Osteocyte (in vitro differentiated cells): ENCODE data around the gene EYA2. TPM values are rescaled to one million over a fixed set of nuclear protein-coding genes. Genes with fewer than 3 reads are reported as not detected.
A peak's percentile ranks its signal among the peaks of the same experiment; 100 is the strongest.
"Not testable (repeated sequence)": the region's sequence is repeated elsewhere in the genome, so short reads cannot be mapped to it uniquely, and the experiment has no call there.

Source experiments
- DNase-seq: peaks from one replicate; pipeline ENCODE4 v3.0.0; 2021; ENCODE audit warnings: mixed read lengths; ENCODE audit not compliant: unreplicated experiment; ENCODE audit errors: extremely low spot score
- H3K27ac Mint-ChIP-seq: one replicate; pipeline ENCODE4 v1.8.0; 2021; ENCODE audit warnings: mild to moderate bottlenecking, mixed read lengths; ENCODE audit not compliant: unreplicated experiment
- H3K27me3 Mint-ChIP-seq: one replicate; pipeline ENCODE4 v1.8.0; 2021; ENCODE audit warnings: mixed read lengths; ENCODE audit not compliant: unreplicated experiment
- H3K36me3 Mint-ChIP-seq: one replicate; pipeline ENCODE4 v1.8.0; 2021; ENCODE audit warnings: mixed read lengths; ENCODE audit not compliant: unreplicated experiment
- H3K4me1 Mint-ChIP-seq: one replicate; pipeline ENCODE4 v1.8.0; 2021; ENCODE audit warnings: mixed read lengths; ENCODE audit not compliant: unreplicated experiment
- H3K4me3 Mint-ChIP-seq: one replicate; pipeline ENCODE4 v1.8.0; 2021; ENCODE audit warnings: mild to moderate bottlenecking, moderate library complexity, mixed read lengths; ENCODE audit not compliant: unreplicated experiment
- H3K9me3 Mint-ChIP-seq: one replicate; pipeline ENCODE4 v1.8.0; 2021; ENCODE audit warnings: mixed read lengths; ENCODE audit not compliant: unreplicated experiment
- CTCF ChIP-seq: fragments of 200-600 bp; sonication (generic); IDR thresholded peaks from 2 replicates; pipeline ENCODE4 v1.5.0; 2021; ENCODE audit warnings: antibody characterized with exemption, mild to moderate bottlenecking, moderate library complexity
- total RNA-seq: library from RNA; stranded (reverse); gene quantifications from 2 replicates; pipeline ENCODE4 v1.2.1, GENCODE V29; 2021

The EYA2 gene
- total RNA-seq, 1 donor from 2014 or later: not detected

GRCh38 chr20:47201074-47201730 lies 306.6 kb downstream of the EYA2 start:
- Mint-ChIP-seq H3K9me3 (no peaks in the 10 kb centered on the region), H3K27me3 (no peaks in the 10 kb centered on the region), H3K4me1 (peaks cover 21% of the 10 kb centered on the region), H3K4me3 (no peak overlapping the region), H3K36me3 (peaks cover under 1% of the 10 kb centered on the region), H3K27ac (no peak overlapping the region)
- no peak for TF ChIP-seq CTCF
- DNase-seq: no peak

DNA sequence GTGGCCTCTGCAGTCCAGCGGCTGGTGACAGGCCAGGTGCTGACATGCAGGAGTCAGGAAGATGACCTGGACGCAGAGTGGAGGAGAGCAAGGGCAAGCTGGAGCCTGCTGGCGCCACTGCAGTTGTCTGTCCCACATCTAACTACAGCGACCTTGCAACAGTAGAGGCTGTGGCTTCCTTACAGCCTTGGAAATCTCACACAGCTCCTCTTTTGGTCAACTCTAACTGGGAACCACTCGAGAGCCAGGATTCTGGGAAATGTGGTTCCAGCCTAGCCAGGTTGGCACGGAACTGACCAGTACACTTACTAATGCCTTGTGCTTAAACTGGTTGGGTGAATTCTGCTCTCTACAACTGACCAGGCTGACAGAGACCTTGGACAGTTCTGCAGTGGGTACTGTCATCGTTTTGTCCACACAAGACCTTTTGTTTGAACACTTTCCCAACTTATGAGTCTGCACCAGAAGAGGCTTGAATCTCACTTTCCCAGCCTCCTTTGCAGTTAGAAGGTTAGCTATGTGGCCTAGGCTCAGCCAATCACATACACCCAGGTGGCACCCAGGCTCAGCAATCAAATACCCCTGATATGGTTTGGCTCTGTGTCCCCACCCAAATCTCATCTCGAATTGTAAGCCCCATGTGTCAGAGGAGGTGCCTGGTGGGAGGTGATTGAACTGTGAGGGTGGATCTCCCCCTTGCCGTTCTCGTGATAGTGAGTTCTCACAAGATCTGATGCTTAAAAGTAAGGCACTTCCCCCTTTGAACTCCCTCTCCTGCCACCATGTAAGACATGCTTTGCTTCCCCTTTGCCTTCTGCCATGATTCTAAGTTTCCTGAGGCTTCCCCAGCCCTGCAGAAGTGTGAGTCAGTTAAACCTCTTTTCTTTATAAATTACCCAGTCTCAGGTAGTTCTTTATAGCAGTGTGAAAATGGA lies 308.4 kb downstream of the EYA2 start:
- TF ChIP-seq CTCF: no peak
- no peak for DNase-seq
- no peak overlapping the region for H3K4me3 Mint-ChIP-seq
- no peak overlapping the region for H3K27ac Mint-ChIP-seq
- no peaks in the 10 kb centered on the region for H3K9me3 Mint-ChIP-seq
- H3K27me3 Mint-ChIP-seq: no peaks in the 10 kb centered on the region
- H3K36me3 Mint-ChIP-seq: peaks cover 9% of the 10 kb centered on the region
- peaks cover 21% of the 10 kb centered on the region for H3K4me1 Mint-ChIP-seq

DNA sequence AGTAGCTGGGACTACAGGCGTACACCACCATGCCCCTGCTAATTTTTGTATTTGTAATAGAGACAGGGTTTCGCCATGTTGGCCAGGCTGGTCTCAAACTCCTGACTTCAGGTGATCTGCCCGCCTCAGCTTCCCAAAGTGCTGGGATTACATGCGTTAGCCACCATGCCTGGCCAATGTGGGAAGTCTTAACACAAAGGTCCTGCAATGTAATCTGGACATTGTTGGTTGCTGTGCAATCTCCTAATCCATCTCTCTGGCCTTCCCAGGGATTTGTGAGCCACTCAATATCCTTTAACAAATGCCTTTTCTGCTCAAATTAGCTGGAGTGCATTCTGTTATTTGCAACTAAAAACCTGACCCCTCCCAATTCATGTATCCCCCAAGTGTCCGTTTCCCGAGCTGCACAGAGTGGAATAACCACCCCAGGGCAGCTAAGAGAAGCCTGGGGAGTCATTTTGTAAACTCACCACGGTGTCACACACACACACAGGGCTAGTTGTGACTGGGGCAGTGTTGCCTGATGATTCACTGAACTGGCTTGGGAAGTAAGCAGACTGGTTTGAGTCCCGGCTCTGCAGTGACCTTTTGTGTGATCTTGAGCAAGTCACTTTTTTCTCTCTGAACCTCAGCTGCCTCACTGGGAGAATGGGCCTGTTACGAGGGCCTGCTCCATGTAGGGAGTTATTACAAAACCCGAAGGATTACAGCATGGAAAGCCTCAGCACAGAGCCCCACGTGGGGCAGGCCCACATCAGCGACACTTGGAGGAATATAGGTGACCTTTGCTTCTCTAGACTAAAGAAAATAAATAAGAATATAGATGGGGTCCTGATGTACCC lies 309.6 kb downstream of the EYA2 start:
- Mint-ChIP-seq H3K27ac (no peak overlapping the region), H3K4me3 (no peak overlapping the region), H3K4me1 (peaks cover 15% of the 10 kb centered on the region), H3K27me3 (no peaks in the 10 kb centered on the region), H3K9me3 (no peaks in the 10 kb centered on the region), H3K36me3 (peaks cover 17% of the 10 kb centered on the region)
- no peak for TF ChIP-seq CTCF
- no peak for DNase-seq

DNA sequence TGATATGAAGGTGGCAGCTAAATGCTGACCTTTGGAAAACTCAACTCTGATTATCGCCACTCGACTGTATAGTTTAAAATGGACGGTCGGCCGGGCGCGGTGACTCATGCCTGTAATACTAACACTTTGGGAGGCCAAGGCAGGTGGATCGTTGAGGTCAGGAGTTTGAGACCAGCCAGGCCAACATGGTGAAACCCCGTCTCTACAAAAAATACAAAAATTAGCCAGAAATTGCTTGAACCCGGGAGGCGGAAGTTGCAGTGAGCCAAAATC lies 310.1 kb downstream of the EYA2 start:
- Mint-ChIP-seq H3K4me1 (peaks cover 15% of the 10 kb centered on the region), H3K36me3 (peaks cover 22% of the 10 kb centered on the region)
- H3K9me3 Mint-ChIP-seq, H3K27me3 Mint-ChIP-seq, H3K27ac Mint-ChIP-seq, DNase-seq, H3K4me3 Mint-ChIP-seq: not testable (repeated sequence)

DNA sequence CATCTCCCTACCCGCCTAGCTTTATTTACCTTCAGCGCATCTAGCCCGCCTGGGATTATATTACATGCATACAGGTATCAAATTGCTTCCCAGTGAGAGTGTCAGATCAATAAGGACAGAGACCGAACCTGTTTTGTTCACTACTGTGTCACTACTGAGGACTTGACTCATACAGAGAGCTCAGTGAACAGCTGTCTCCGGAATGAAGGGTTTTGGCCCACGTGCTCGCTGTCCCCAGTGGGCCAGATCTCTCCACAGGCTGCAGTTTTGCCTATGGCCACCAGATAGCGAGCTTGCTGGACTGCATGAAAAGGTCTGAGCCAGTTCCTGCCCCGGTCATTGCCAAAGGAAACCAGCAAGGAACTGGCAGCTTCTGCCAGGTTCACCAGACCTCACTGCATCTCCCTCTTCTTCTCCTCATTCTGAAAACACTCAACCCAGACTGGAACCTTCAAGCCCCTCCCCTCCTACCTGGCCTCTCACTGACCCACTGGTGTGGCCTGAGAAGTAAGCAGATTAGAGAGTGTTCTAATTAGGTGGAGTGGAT lies 311.0 kb downstream of the EYA2 start:
- Mint-ChIP-seq H3K4me3 (no peak overlapping the region), H3K36me3 (peaks cover 26% of the 10 kb centered on the region), H3K4me1 (peaks cover 15% of the 10 kb centered on the region), H3K9me3 (no peaks in the 10 kb centered on the region), H3K27me3 (no peaks in the 10 kb centered on the region), H3K27ac (peak overlapping the region; percentile 32)
- peak; percentile 61 for TF ChIP-seq CTCF
- DNase-seq: no peak

- DNase-seq, H3K27ac Mint-ChIP-seq, H3K9me3 Mint-ChIP-seq, H3K27me3 Mint-ChIP-seq, H3K4me3 Mint-ChIP-seq: not testable (repeated sequence)
- peaks cover 15% of the 10 kb centered on the region for H3K4me1 Mint-ChIP-seq
- peaks cover 26% of the 10 kb centered on the region for H3K36me3 Mint-ChIP-seq
These were observed 311.9 kb downstream of the EYA2 start for GRCh38 chr20:47206552-47206951.
